ENCODE measurements around the gene RTN4R. TPM values are rescaled to one million over a fixed set of nuclear protein-coding genes. Genes with fewer than 3 reads are reported as not detected.

RTN4R gene
- total and polyA plus RNA-seq, 2 of the 8 experiments (the other 6 are each of a cell fraction or from before 2014, with no cell fraction given), result 21.8 to 41.3 TPM

GRCh38 chr22:20261848-20262581, 6.1 kb downstream of the RTN4R start:
- Histone ChIP-seq H2BK5ac (ENCODE audit: low read depth, low read length) (no peak overlapping the region), H3K4me3 (ENCODE audit: extremely low read depth in 1 of 4, insufficient read depth in 2 of 4, low read depth in 3 of 4, low read length in 4 of 4) (no peak overlapping the region), H2AFZ (ENCODE audit: low read length) (no peak overlapping the region), H3K36me3 (ENCODE audit: control insufficient read depth in 2 of 4, insufficient read depth in 4 of 4, low read length in 3 of 4) (no peaks in the 10 kb centered on the region), H2AK5ac (ENCODE audit: low read depth, low read length) (no peak overlapping the region), H2BK12ac (ENCODE audit: low read depth, low read length) (no peak overlapping the region), H3K27me3 (replicated peaks in 1 of 4; ENCODE audit: control insufficient read depth in 3 of 4, extremely low read depth in 1 of 4, insufficient read depth in 3 of 4, low read length in 3 of 4) (no peaks in the 10 kb centered on the region; a peak in 2 of 7 replicates), H3K18ac (ENCODE audit: extremely low read depth, low read length) (no peak overlapping the region), H3K27ac (ENCODE audit: low read depth, low read length) (no peak overlapping the region), H3K23ac (ENCODE audit: insufficient read length) (no peak overlapping the region), H3K4me2 (ENCODE audit: insufficient read depth in 1 of 2, low read depth in 2 of 2, low read length in 2 of 2) (no peak overlapping the region), H2BK15ac (ENCODE audit: low read length) (no peak overlapping the region), H2BK20ac (ENCODE audit: low read length) (no peak overlapping the region), H3K4ac (replicated peaks; ENCODE audit: insufficient read length, low read depth, low read length) (no peak overlapping the region), H3K14ac (ENCODE audit: insufficient read length) (no peak overlapping the region), H3K4me1 (replicated peaks in 1 of 4; ENCODE audit: control insufficient read depth in 3 of 4, insufficient read depth in 4 of 4, low read length in 3 of 4) (peaks cover 0 to 2% (median under 1%) of the 10 kb centered on the region in 4 experiments; a peak in 4 of 7 replicates), H4K20me1 (replicated peaks in 1 of 2; ENCODE audit: control insufficient read depth in 1 of 2, insufficient read depth in 2 of 2, low read length in 2 of 2) (peaks cover 7% of the 10 kb centered on the region in 2 experiments), H3K79me2 (ENCODE audit: control insufficient read depth in 1 of 2, insufficient read depth in 2 of 2, low read length in 2 of 2) (peaks cover 0 to 9% of the 10 kb centered on the region in 2 experiments; a peak in 1 of 4 replicates), H3K79me1 (ENCODE audit: low read depth, low read length) (peaks cover 6% of the 10 kb centered on the region), H3K9ac (replicated peaks in 1 of 4; ENCODE audit: extremely low read depth in 1 of 4, low read depth in 3 of 4, low read length in 3 of 4) (no peak overlapping the region), H3K9me3 (ENCODE audit: insufficient read depth in 2 of 2, low read depth in 1 of 2, low read length in 1 of 2) (no peaks in the 10 kb centered on the region), H3K56ac (replicated peaks; ENCODE audit: insufficient read length, low read depth, low read length) (no peak overlapping the region), H3K23me2 (ENCODE audit: low read depth, low read length) (peaks cover under 1% of the 10 kb centered on the region; the same call in 1 of the 2 replicates), H2BK120ac (replicated peaks; ENCODE audit: low read depth, low read length) (no peak overlapping the region), H4K5ac (ENCODE audit: insufficient read length, low read depth, low read length) (no peak overlapping the region), H4K91ac (replicated peaks; ENCODE audit: insufficient read length, low read length) (no peak overlapping the region), H4K8ac (ENCODE audit: extremely low read depth, insufficient read depth, low read length) (no peak overlapping the region)
- 87% methylated on average over 12 of the region's 14 CpGs; no CpG with 5 or more reads in 1 of the 2 experiments for WGBS, 2 experiments (ENCODE audit: extremely low coverage in 1 of 2, insufficient coverage in 1 of 2, insufficient read length in 1 of 2, insufficient replicate concordance in 2 of 2, low coverage in 1 of 2, low lambda C conversion rate in 2 of 2, missing lambda C conversion rate in 1 of 2)
- no peak for FAIRE-seq
- ChIA-PET CTCF (ENCODE audit: partially characterized antibody) (interaction anchor here (0.6 to 2.5 kb wide), 5 partner anchors 23 to 105 kb away, joined by 3 to 7 read pairs (median 4); no protein-coding TSS in a partner anchor), POLR2A (ENCODE audit: partially characterized antibody) (no interaction called here)
- DNase-seq (ENCODE audit: low read depth in 1 of 2, low spot score in 2 of 2), result no peak
- TF ChIP-seq ATF2 (IDR thresholded peaks at IDR 0.05; ENCODE audit: low read length) (no peak), GABPA (IDR thresholded peaks at IDR 0.05; ENCODE audit: borderline replicate concordance, insufficient read depth, low read length) (no peak), SP2 (IDR thresholded peaks at IDR 0.05; ENCODE audit: low read length) (no peak), CREB1 (IDR thresholded peaks at IDR 0.05) (no peak), SIN3A (conservative IDR thresholded peaks at IDR 0.05 in 1 of 2, IDR thresholded peaks at IDR 0.05 in 1 of 2; ENCODE audit: low read depth in 1 of 2, low read length in 2 of 2) (no peak), CEBPB (IDR thresholded peaks at IDR 0.05; ENCODE audit: low read depth, low read length) (no peak), YY1 (IDR thresholded peaks at IDR 0.05; ENCODE audit: low read depth, low read length) (no peak), BACH1 (IDR thresholded peaks at IDR 0.05; ENCODE audit: low read length) (no peak), CHD2 (IDR thresholded peaks at IDR 0.05; ENCODE audit: low read length) (no peak), SRF (IDR thresholded peaks at IDR 0.05; ENCODE audit: low read depth, low read length) (no peak), TEAD4 (IDR thresholded peaks at IDR 0.05; ENCODE audit: low read depth, low read length) (no peak), SAP30 (IDR thresholded peaks at IDR 0.05; ENCODE audit: insufficient read depth, insufficient replicate concordance, low read length) (no peak)

Data from H1 (cell line).